Neural cell (in vitro differentiated cells): ENCODE data around the gene OLFM1.

ENCODE experiments used
- CTCF ChIP-seq: fragments of 450-650 bp; IDR thresholded peaks from 2 replicates; pipeline ENCODE4 v1.5.1; 2014; ENCODE audit warnings: antibody characterized with exemption, mild to moderate bottlenecking, moderate library complexity; ENCODE audit not compliant: poor library complexity, severe bottlenecking
- EZH2 ChIP-seq: fragments of 200-600, 300-800 bp; shearing (Covaris generic), sonication (generic); IDR thresholded peaks from 2 replicates; pipeline ENCODE4 v1.6.1; 2014; ENCODE audit warnings: antibody characterized with exemption, low read length, borderline replicate concordance, mild to moderate bottlenecking; ENCODE audit not compliant: insufficient read depth, poor library complexity, severe bottlenecking
- POLR2AphosphoS5 ChIP-seq: IDR thresholded peaks from 2 replicates; pipeline ENCODE4 v1.6.1; 2012
- RAD21 ChIP-seq: fragments of 450-650 bp; conservative IDR thresholded peaks from 2 replicates; pipeline ENCODE4 v1.6.1; 2014; ENCODE audit warnings: antibody characterized with exemption, mild to moderate bottlenecking, moderate library complexity
- SMC3 ChIP-seq: fragments of 450-650 bp; conservative IDR thresholded peaks from 2 replicates; pipeline ENCODE4 v1.6.1; 2014; ENCODE audit warnings: antibody characterized with exemption, mild to moderate bottlenecking, moderate library complexity; ENCODE audit not compliant: poor library complexity
- TAF1 ChIP-seq: IDR thresholded peaks from 2 replicates; pipeline ENCODE4 v1.6.1; 2012; ENCODE audit warnings: low read depth
- TF ChIP-seq, protein P1 (sequence below): IDR thresholded peaks from 2 replicates; pipeline ENCODE4 v1.6.1; 2012; ENCODE audit warnings: borderline replicate concordance

DNA sequence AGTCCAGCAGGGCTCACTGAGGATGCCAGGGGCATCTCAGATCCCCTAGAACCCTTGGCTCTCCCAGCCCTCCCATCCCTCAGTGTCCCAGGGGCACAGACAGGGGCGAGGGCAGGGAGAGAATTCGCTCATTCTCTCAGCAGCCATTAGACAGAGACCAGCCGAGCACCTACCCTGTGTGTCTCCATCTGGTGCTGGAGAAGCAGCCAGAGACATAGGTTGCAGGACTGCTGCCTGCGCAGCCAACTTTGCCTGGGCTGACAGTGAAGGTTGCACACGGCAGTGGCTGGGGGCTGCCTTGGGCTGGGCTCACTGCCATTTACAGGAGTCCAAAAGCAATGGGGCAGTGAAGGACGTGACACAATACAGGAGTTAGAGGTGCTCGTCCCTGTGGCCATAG is 60.9 kb downstream of the OLFM1 start:
- TF ChIP-seq CTCF (no peak), TAF1 (no peak), SMC3 (no peak), EZH2 (no peak), POLR2AphosphoS5 (no peak), RAD21 (no peak)
- TF ChIP-seq, protein P1, sequence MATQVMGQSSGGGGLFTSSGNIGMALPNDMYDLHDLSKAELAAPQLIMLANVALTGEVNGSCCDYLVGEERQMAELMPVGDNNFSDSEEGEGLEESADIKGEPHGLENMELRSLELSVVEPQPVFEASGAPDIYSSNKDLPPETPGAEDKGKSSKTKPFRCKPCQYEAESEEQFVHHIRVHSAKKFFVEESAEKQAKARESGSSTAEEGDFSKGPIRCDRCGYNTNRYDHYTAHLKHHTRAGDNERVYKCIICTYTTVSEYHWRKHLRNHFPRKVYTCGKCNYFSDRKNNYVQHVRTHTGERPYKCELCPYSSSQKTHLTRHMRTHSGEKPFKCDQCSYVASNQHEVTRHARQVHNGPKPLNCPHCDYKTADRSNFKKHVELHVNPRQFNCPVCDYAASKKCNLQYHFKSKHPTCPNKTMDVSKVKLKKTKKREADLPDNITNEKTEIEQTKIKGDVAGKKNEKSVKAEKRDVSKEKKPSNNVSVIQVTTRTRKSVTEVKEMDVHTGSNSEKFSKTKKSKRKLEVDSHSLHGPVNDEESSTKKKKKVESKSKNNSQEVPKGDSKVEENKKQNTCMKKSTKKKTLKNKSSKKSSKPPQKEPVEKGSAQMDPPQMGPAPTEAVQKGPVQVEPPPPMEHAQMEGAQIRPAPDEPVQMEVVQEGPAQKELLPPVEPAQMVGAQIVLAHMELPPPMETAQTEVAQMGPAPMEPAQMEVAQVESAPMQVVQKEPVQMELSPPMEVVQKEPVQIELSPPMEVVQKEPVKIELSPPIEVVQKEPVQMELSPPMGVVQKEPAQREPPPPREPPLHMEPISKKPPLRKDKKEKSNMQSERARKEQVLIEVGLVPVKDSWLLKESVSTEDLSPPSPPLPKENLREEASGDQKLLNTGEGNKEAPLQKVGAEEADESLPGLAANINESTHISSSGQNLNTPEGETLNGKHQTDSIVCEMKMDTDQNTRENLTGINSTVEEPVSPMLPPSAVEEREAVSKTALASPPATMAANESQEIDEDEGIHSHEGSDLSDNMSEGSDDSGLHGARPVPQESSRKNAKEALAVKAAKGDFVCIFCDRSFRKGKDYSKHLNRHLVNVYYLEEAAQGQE: no peak
